H1 (cell line): Measurements from ENCODE around the gene PRAF2. TPM values are rescaled to one million over a fixed set of nuclear protein-coding genes. Genes with fewer than 3 reads are reported as not detected.

ENCODE experiments used
- POLR2AphosphoS5 ChIP-seq: IDR thresholded peaks from 2 replicates; pipeline ENCODE4 v1.6.1; 2011; ENCODE audit warnings: low read depth, low read length
- SRF ChIP-seq: IDR thresholded peaks from 2 replicates; pipeline ENCODE4 v1.6.1; 2011; ENCODE audit warnings: mild to moderate bottlenecking, low read depth, low read length, moderate library complexity
- polyA plus RNA-seq, 7 experiments: library from polyadenylated mRNA; depleted of rRNA in 3 of 7; stranded (reverse) in 5 of 7; unstranded in 2 of 7; fragments of >200 nt in 5 of 7; fragments of 200-250 nt in 2 of 7; gene quantifications; 1 replicate in 5 of 7; 2 replicates in 1 of 7; 4 replicates in 1 of 7; pipeline versions ENCODE4 v1.2.1 to v1.2.3, GENCODE V29; 2011 to 2013; ENCODE audit warnings: missing spikeins in 2 of 7, mixed read lengths in 2 of 7
- total RNA-seq: library from RNA; stranded (reverse); fragmentation: NEBNext Ultra II Directional; extraction: Animal tissue kit (Norgen Biotek cat#: 25700); gene quantifications from 2 replicates; pipeline ENCODE4 v1.2.1, GENCODE V29; 2021
- TF ChIP-seq, protein P1 (sequence below): fragments of 300-600 bp; sonication (generic); IDR thresholded peaks from 2 replicates; pipeline ENCODE4 v1.7.1; 2012; ENCODE audit warnings: low read length, moderate library complexity, mild to moderate bottlenecking, inconsistent platforms; ENCODE audit not compliant: insufficient replicate concordance

Gene PRAF2
- total and polyA plus RNA-seq, 2 of the 8 experiments (the other 6 are each of a cell fraction or from before 2014, with no cell fraction given), result 11.3 to 15.4 TPM

DNA sequence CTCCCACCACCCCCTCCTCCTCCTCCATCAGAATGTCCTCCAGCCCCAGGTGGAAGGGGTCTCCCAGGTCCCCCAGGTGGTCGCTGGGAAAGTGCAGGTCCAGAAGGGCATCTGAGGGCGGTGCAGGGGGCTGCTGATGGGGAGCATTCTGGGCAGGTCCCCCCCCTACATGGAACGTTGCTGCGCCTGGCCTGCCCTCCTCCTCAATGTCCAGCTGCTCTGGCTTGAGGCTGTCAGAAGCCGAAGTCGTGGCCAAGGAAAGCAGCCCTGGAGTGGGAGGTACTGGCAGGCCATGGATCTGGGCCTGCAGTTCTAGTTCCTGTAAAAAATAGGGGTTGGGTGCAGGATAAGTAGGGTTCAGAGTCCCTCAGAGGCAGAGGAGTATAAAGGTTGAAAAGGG, 43.5 kb downstream of the PRAF2 start (continued):
- TF ChIP-seq POLR2AphosphoS5 (no peak), SRF (no peak)
- TF ChIP-seq, protein P1, sequence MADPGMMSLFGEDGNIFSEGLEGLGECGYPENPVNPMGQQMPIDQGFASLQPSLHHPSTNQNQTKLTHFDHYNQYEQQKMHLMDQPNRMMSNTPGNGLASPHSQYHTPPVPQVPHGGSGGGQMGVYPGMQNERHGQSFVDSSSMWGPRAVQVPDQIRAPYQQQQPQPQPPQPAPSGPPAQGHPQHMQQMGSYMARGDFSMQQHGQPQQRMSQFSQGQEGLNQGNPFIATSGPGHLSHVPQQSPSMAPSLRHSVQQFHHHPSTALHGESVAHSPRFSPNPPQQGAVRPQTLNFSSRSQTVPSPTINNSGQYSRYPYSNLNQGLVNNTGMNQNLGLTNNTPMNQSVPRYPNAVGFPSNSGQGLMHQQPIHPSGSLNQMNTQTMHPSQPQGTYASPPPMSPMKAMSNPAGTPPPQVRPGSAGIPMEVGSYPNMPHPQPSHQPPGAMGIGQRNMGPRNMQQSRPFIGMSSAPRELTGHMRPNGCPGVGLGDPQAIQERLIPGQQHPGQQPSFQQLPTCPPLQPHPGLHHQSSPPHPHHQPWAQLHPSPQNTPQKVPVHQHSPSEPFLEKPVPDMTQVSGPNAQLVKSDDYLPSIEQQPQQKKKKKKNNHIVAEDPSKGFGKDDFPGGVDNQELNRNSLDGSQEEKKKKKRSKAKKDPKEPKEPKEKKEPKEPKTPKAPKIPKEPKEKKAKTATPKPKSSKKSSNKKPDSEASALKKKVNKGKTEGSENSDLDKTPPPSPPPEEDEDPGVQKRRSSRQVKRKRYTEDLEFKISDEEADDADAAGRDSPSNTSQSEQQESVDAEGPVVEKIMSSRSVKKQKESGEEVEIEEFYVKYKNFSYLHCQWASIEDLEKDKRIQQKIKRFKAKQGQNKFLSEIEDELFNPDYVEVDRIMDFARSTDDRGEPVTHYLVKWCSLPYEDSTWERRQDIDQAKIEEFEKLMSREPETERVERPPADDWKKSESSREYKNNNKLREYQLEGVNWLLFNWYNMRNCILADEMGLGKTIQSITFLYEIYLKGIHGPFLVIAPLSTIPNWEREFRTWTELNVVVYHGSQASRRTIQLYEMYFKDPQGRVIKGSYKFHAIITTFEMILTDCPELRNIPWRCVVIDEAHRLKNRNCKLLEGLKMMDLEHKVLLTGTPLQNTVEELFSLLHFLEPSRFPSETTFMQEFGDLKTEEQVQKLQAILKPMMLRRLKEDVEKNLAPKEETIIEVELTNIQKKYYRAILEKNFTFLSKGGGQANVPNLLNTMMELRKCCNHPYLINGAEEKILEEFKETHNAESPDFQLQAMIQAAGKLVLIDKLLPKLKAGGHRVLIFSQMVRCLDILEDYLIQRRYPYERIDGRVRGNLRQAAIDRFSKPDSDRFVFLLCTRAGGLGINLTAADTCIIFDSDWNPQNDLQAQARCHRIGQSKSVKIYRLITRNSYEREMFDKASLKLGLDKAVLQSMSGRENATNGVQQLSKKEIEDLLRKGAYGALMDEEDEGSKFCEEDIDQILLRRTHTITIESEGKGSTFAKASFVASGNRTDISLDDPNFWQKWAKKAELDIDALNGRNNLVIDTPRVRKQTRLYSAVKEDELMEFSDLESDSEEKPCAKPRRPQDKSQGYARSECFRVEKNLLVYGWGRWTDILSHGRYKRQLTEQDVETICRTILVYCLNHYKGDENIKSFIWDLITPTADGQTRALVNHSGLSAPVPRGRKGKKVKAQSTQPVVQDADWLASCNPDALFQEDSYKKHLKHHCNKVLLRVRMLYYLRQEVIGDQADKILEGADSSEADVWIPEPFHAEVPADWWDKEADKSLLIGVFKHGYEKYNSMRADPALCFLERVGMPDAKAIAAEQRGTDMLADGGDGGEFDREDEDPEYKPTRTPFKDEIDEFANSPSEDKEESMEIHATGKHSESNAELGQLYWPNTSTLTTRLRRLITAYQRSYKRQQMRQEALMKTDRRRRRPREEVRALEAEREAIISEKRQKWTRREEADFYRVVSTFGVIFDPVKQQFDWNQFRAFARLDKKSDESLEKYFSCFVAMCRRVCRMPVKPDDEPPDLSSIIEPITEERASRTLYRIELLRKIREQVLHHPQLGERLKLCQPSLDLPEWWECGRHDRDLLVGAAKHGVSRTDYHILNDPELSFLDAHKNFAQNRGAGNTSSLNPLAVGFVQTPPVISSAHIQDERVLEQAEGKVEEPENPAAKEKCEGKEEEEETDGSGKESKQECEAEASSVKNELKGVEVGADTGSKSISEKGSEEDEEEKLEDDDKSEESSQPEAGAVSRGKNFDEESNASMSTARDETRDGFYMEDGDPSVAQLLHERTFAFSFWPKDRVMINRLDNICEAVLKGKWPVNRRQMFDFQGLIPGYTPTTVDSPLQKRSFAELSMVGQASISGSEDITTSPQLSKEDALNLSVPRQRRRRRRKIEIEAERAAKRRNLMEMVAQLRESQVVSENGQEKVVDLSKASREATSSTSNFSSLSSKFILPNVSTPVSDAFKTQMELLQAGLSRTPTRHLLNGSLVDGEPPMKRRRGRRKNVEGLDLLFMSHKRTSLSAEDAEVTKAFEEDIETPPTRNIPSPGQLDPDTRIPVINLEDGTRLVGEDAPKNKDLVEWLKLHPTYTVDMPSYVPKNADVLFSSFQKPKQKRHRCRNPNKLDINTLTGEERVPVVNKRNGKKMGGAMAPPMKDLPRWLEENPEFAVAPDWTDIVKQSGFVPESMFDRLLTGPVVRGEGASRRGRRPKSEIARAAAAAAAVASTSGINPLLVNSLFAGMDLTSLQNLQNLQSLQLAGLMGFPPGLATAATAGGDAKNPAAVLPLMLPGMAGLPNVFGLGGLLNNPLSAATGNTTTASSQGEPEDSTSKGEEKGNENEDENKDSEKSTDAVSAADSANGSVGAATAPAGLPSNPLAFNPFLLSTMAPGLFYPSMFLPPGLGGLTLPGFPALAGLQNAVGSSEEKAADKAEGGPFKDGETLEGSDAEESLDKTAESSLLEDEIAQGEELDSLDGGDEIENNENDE, result no peak
